GM19328 (cell line): ENCODE measurements around the gene HES7.
"Not testable (repeated sequence)": the region's sequence is repeated elsewhere in the genome, so short reads cannot be mapped to it uniquely, and the experiment has no call there.

Experiments used
- ATAC-seq: cut with Tn5 transposase; IDR thresholded peaks from one replicate; pipeline ENCODE4 v1.9.1; 2021; ENCODE audit warnings: mild to moderate bottlenecking, moderate library complexity; ENCODE audit not compliant: unreplicated experiment

Gene HES7

GRCh38 chr17:8124350-8125153, 646 bp upstream of the HES7 start:
- no peak for ATAC-seq

- ATAC-seq = no peak
These were observed 797 bp downstream of the HES7 start for GRCh38 chr17:8122924-8123694.

GRCh38 chr17:8122422-8122923, 1.4 kb downstream of the HES7 start:
- no peak for ATAC-seq

DNA sequence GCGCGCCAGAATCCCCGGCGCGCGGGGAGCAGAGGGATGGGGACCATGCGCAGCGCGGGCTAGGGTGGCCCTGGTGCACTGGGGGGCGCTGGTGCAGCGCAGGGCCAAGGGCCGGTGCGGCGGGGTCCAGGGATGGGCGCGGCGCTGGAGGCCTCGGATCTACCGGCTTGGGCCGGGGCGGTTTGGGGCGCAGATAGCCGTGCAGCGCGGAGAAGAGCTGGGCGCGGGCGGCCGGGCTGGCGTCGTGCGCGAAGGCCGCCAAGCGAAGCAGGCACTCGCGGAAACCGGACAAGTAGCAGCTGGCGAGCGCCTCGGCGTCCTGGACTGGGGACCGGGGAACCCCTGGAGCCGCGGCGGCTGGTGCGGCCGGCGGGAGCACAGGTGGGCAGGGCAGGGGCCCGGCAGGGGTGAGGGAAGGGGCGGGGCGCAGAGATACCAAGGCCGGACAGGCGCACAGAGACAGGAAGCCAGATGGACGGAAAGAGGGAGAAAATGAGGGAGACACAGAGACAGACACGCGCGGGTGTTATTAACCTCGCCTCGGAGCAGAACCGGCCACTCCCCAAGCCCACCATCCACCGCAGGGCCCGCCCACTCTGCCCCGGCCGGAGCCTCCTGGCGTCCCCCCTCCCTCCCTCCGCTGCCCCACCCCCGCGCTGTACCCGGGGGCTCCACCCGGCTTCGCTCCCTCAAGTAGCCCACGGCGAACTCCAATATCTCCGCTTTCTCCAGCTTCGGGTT, 2.1 kb downstream of the HES7 start:
- no peak for ATAC-seq

DNA sequence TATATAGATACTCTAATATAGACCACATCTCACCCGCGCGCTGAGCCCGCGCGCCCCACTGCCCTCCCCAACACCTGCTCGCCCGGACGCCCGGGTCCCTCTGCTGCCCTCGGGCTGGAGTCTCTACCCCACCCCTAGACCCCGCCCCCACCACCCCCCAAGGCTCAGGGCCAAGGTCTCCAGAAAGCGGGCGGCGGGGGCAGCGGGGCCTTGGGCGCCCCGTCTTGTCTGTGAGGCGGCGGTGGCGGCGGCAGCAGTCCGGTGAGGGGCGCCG, 2.6 kb downstream of the HES7 start:
- no peak for ATAC-seq

- ATAC-seq = peak; percentile 4
These were observed 3.1 kb downstream of the HES7 start for GRCh38 chr17:8120520-8121406.

DNA sequence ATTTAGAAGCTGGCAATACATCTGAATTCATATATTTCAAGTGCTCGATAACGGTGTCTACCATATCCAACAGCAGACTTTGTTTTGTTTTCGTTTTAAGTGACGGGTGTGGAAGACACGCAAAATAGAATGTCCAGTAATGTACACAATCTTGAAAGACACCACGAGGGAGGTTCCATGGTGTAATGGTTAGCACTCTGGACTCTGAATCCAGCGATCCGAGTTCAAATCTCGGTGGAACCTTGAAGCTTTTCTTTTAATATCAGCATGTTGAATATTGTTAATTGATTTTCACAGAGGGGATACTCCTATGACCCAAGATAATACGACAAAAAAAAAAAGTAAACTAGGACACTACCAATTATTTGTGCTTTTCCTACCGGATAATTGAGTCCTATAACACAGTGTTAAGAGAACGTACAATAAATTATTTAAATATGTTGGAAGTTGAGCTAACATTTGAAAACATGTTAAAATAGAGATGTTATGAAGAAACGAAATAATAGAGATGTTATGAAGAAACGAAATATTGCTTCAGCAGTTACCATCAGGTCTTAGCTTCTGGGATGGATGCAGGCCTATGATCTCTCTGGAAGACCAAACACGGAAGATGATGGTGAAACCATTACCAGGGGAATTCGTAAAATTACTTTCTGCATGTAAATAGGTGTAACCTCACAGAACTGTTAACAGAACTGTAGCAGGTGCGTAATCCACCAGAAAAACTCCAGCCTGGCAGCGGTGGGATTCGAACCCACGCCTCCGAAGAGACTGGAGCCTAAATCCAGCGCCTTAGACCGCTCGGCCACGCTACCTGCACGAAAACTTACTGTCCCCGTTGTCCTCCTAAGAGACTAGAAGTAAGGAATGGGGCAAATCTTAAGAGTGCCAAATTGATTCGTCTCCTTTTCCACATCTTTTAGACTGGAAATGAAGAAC, 4.1 kb downstream of the HES7 start:
- ATAC-seq = peak; percentile 31

GRCh38 chr17:8118769-8119580, 4.9 kb downstream of the HES7 start:
- no peak for ATAC-seq

- ATAC-seq = no peak
These were observed 5.7 kb downstream of the HES7 start, which contains the start of gene ALOXE3 for GRCh38 chr17:8117980-8118768. Gene ALOXE3 (minus strand): TSS chr17:8118514. CDS start chr17:8117990, 524 bp downstream.

DNA sequence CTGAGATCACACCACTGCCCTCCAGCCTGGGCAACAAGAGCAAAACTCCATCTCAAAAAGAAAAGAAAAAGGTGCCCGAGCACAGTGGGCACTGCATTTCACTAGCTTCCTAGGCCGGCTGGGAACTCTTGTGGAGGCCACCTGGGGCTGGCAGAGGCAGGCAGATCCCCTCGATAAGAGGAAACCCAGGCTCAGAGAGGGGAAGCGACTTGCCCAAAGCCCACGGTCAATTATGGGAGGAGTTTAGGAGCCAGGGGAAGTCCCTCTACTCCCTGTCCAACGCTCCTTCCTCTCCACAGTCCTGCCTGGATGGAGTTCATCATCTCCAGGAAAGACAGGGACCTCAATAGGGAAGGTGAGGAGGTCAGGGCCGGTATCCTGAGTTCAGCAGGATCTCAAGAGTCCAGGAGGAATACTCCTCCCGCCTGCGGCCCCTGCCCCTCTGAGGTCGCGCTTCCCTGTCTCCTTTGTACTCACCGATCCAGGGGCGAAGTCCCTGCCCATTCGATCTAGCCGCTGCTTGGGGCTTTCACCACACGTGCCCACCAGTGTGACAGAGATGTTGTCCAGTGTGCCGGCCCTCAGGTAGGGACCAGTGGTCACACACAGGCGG, 6.4 kb downstream of the HES7 start:
- no peak for ATAC-seq

GRCh38 chr17:8116776-8117175, 7.1 kb downstream of the HES7 start:
- ATAC-seq = no peak

DNA sequence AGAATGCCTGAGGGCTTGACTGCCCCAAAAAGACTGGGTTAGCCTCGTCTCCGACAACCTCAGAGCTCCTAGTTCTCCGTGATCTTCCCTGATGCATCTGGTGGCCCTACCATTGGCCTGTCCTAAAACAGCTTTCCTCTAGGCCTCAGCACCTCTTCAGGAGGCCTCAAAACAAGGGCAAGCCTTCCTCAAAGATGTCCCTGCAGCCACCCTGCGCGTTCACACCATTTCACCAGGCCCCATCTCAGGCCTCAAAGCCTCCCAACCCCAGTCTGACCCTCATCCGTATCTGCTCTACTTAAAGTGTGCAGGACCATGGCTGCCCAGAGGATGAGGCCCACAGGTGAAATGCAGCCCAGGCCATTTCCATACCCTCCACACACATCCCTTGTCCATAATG, 13.0 kb downstream of the HES7 start:
- ATAC-seq = no peak

GRCh38 chr17:8110456-8110804, 13.5 kb downstream of the HES7 start:
- no peak for ATAC-seq

GRCh38 chr17:8109661-8110455, 14.0 kb downstream of the HES7 start:
- ATAC-seq = no peak

DNA sequence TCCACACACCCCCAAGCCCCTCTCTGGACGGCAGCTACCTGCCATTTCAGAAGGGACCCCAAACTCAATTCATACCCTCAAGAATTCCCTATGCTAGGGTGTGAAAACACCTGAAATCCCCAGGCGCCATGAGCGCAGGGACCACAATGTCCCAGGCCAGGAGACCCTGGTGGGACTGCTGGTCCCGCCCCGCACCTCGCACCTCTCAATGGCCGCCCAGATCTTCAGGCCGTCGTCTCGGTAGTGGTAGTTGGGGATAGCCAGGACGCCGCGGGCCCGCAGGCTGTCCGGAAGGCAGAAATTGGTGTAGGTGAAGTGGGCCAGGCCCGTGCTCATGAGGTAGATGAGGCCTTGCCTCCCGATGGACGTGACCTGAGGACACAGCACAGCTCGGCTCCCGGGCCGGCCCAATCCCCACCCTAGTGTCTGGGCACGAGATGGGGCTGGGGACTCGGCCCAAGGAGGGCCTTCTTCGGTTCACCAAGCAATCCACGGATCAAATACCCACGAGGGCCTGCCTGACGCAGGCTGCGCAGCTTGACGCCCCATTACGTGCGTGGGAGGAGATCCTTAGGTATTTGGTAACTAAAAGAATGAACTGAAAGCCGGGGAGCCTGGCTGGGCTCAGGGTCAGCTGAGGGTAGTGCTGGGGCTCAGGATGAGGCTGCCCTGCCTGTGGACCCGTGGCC, 14.8 kb downstream of the HES7 start:
- no peak for ATAC-seq

DNA sequence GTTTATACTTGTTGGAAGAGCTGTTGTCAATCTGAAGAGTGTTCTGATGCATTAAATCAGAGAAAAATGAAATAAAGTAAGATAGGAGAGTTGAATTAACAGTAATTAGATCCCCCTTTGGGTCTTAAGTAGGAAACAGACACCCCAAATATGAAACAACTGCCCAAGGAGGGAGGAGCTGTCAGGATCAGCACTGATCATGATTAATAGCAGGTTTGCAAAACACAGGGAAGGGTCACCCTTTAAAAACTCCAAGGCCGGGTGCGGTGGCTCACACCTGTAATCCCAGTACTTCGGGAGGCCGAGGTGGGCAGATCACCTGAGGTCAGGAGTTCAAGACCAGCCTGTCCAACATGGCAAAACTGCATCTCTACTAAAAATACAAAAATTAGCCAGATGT, 16.9 kb downstream of the HES7 start:
- ATAC-seq = not testable (repeated sequence)
